Peyer's patch (tissue), 4 donors: Measurements from ENCODE around the gene NPEPL1.

Experiments used
- POLR2A ChIP-seq, 2 donors: fragments of 450-650 bp; IDR thresholded peaks; one replicate each; pipeline ENCODE4 v1.5.1; 2017; ENCODE audit warnings: antibody characterized with exemption in 2 of 2, mild to moderate bottlenecking in 2 of 2, moderate library complexity in 2 of 2
- TF ChIP-seq, protein P1 (sequence below), 6 experiments: fragments of 450-650 bp in 4 of 6; fragments of 200-600 bp in 2 of 6; sonication (generic) in 1 of 6; IDR thresholded peaks; one replicate each; pipeline ENCODE4 v1.5.1; 2017 to 2019; ENCODE audit warnings: antibody characterized with exemption in 6 of 6, mild to moderate bottlenecking in 3 of 6, moderate library complexity in 1 of 6

DNA sequence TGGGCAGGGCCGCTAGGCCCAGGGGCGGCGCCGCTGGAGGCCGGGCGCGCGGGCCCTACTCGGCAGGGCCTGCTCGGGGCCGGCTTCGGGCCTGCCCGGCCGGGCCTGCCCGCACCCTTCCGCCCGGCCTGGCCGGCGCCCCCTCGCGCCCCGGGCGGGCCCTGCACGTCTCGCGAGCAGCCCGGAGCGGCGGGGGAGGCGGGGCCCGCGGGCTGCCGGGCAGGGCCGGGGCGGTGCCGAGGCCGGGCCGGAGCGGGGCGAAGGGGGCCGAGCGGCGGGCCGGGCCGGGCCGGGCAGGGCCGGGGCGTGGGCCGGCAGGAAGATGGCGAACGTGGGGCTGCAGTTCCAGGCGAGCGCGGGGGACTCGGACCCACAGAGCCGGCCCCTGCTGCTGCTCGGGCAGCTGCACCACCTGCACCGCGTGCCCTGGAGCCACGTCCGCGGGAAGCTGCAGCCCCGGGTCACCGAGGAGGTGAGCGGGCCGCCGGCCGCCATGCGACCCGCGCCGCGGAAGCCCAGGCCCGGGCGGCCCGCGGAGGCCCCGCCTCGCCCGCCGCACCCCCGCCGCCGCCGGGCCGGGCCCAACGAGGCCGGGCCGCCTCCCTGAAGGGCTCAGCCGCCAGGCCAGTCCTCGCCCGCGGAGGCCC is at the start of gene NPEPL1:
- TF ChIP-seq, protein P1, sequence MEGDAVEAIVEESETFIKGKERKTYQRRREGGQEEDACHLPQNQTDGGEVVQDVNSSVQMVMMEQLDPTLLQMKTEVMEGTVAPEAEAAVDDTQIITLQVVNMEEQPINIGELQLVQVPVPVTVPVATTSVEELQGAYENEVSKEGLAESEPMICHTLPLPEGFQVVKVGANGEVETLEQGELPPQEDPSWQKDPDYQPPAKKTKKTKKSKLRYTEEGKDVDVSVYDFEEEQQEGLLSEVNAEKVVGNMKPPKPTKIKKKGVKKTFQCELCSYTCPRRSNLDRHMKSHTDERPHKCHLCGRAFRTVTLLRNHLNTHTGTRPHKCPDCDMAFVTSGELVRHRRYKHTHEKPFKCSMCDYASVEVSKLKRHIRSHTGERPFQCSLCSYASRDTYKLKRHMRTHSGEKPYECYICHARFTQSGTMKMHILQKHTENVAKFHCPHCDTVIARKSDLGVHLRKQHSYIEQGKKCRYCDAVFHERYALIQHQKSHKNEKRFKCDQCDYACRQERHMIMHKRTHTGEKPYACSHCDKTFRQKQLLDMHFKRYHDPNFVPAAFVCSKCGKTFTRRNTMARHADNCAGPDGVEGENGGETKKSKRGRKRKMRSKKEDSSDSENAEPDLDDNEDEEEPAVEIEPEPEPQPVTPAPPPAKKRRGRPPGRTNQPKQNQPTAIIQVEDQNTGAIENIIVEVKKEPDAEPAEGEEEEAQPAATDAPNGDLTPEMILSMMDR (IDR thresholded peaks at IDR 0.05): peak in 3 of 6 experiments; percentile 42 to 69 (median 52)
- peak in 1 of 2 donors; percentile 9 for TF ChIP-seq POLR2A (IDR thresholded peaks at IDR 0.05)
